ENCODE data around the gene CD59.

GRCh38 chr11:33667819-33668467, 68.3 kb downstream of the CD59 start:
- TF ChIP-seq POLR2AphosphoS5 (IDR thresholded peaks at IDR 0.05; ENCODE audit: low read depth, low read length) (no peak), CTCF (IDR thresholded peaks at IDR 0.05) (no peak), REST (IDR thresholded peaks at IDR 0.05; ENCODE audit: insufficient read depth in 1 of 2, low read depth in 2 of 2, low read length in 1 of 2) (no peak)
